ENCODE measurements around the gene EBF3.

Gene EBF3

GRCh38 chr10:129852829-129853561 is 111.1 kb downstream of the EBF3 start:
- DNase-seq (ENCODE audit: low read depth), result no peak

DNA sequence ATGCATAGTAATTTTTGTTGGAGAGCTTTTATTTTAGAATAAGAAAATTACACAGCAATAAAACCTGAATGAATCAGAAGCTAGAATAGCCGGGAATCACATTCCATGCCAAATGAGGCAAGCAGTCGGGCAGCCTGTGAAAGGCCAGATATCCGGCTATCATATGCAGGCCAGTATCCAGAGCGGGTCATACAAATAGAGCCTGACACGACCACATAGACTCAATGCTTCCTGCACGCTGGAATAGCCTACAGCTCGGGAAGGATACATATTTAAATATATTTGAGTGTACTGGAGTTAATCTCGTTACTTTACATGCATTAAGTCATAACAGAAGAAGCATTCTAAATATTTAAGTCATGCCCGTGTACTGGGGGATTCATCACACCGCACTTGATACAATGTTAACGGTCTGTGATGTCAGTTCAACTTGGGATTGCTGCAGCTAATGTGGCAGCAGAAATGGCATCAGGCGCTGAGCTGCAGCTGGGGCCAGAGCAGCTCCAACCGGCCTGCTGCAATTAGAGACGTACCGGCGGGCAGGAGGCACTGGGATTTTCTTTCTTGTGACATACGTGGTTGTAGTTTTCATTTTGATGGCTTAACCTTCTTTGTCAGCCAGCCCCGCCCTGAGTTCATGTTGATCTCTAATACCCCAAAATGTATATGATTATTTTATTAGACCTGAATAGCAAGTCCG is 112.0 kb downstream of the EBF3 start:
- DNase-seq (ENCODE audit: low read depth), result no peak

DNA sequence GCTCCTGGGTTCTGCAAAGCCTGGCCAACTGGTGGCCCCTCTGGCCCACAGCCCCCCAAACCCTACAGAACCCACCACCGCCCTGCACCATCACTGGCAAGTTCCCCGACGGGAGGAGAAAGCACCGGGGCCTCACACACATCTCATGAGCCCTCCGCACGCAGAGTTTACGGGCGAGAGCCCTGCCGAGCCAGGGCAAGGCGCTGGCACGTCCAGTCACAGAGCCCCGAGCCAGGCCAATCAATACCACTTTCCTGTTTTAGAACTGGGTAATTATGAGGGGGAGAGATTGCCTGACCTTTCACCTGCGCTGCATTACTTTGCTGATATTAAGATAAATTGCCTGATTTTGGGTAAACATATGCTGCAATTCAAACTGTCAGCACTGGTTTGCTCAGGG is 113.3 kb downstream of the EBF3 start:
- DNase-seq (ENCODE audit: low read depth), result no peak

GRCh38 chr10:129850316-129850715 is 113.8 kb downstream of the EBF3 start:
- DNase-seq (ENCODE audit: low read depth), result no peak

- no peak for DNase-seq (ENCODE audit: low read depth)
These were observed 114.2 kb downstream of the EBF3 start for GRCh38 chr10:129849853-129850252.

GRCh38 chr10:129849452-129849750 is 114.7 kb downstream of the EBF3 start:
- DNase-seq (ENCODE audit: low read depth), result no peak

DNA sequence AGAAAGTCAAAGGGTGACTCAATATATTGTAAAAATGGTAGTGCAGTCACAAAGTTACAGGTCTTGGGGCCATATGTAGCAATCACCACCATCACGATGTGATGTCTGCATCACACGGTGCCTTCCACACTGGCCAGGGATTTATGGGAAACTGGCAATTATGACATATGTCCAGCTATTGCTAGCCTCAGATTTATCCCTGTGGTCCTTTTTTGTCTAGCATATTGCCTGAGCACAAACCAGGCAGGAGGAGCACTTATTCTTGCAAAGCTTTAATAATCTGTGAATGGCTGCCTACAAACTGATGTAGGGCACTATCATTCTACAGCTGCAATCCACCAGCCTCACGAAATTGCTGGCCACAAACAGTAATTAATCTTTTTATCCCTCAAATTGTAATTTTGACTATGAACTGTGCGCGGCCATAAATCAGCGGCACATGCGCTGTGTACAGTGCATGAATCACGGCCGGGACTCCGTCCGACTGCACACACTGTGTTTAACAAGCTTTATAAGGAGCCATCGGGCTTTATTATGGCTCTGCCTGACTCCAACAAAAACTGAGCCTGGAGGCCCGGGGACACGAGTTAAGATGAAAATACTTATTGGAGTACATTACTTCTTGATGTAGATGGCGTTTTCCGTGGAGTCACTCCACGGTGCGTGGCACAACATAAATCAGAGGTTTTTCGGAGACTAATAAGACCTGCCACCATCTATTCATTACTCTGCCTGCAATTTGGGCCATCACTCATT is 115.2 kb downstream of the EBF3 start:
- no peak for DNase-seq (ENCODE audit: low read depth)

GRCh38 chr10:129847741-129848483 is 116.2 kb downstream of the EBF3 start:
- DNase-seq (ENCODE audit: low read depth), result no peak

- DNase-seq (ENCODE audit: low read depth), result no peak
These were observed 117.1 kb downstream of the EBF3 start for GRCh38 chr10:129846991-129847391.

- no peak for DNase-seq (ENCODE audit: low read depth)
These were observed 118.8 kb downstream of the EBF3 start for GRCh38 chr10:129845111-129845753.

DNA sequence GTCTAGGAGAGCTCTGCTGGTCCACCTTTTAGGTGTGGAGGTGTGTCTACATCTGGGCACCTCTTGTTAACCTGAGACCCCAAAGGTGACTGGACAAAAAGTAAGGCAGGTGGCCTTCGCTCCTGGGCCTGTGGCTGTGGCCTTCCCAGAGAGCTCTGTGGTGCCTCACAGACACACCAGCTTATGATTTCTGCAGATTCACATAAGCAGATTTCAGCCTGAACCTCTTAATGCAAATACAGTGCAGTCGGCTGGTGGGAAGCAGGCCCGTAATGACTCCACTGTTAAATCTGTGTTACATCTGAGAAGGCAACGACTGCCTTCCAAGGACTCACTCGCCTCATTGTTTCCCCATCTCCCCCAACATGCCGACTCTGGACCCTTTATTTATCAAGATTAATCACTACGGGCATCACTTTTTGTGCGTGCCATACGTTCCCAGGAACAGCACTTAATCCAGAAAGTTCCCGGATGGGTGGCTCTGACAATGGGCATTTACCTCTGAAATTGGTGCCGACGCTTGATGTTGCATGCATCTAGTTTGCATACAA is 119.8 kb downstream of the EBF3 start:
- DNase-seq (ENCODE audit: low read depth), result no peak

DNA sequence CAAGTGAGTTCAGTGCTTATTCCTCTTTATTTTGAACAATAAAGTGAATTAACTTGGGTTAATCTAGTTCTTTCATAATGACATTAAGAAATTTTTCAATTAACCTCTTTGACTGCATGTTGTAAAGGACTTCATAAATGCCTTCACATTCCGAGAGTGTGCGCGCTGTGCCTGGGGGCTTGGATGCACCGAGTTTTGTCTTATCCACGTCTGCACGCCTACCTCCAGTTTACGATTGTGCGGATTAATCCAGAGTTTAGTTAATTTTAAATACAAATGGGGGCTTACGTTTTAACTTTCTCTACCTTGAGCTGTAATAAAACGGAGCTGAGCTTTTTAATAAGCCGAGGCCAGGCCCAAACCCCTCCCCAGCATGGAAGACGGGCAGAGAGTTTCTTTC is 120.4 kb downstream of the EBF3 start:
- no peak for DNase-seq (ENCODE audit: low read depth)

DNA sequence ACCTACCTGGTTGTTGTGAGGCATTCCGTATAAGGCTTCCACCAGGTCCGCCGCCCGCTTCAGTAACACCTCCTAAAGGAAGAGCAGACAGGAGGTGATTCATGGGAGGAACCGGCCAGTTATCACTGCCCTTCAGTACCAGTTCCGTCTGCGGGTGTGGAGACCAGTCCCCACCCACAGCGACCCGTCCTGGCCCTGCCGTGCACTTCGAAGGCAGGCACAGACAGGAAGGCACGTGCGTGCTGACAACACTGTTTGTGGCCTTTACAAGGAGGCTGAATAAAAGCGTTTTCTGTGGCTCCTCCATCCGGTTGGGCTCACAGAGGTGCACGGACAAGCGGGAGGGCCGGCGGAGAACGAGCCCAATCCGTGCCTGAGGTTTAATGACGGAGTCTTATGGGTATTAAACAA is 120.9 kb downstream of the EBF3 start:
- DNase-seq (ENCODE audit: low read depth), result no peak

GRCh38 chr10:129842031-129842430 is 122.0 kb downstream of the EBF3 start:
- DNase-seq (ENCODE audit: low read depth), result no peak

GRCh38 chr10:129841590-129841989 is 122.5 kb downstream of the EBF3 start:
- DNase-seq (ENCODE audit: low read depth), result no peak

- DNase-seq (ENCODE audit: low read depth), result no peak
These were observed 123.0 kb downstream of the EBF3 start for GRCh38 chr10:129841071-129841470.

- no peak for DNase-seq (ENCODE audit: low read depth)
These were observed 123.9 kb downstream of the EBF3 start for GRCh38 chr10:129840196-129840590.

DNA sequence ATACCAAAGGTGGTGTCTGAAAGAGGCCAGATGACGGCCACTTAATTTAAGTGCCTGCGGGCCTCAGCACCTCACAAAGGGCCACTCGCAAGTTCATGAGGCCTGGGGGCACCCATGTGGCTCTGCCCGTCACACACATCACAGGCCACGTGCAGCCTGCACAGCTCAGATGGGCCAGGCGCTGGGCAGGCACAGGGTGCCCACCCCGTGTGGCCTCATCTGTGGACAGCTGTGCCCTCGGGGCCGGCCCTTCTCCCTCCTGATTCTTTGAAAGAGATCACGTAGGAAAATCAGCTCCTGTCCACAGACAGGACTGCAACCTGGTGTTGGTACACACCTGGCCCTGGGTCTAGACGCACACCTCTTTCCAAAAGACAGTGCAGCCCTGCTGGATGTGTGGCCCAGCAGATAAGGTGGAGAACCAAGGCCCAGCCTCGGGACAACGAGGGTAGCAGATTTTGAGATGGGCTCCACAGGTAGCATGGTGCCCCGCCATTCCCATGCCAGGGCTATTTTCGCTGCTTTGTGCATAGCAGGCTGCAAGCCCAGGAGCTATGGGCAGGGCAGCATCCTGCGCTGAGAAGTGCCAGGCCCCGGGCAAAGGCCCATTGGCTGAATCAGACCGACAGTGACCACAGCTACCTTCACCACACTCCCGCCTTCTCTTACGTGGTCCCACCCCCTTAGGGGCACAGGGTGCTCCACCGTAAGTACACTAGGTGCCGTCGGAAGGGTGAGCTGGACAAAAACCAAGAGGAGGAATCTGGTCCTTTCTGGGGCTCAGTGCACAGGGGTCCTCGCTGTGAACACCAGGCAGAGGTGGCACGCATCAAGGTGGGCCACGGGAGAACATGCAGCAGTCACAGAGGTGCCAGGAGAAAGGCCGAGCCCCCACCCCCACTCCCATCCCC is 124.5 kb downstream of the EBF3 start:
- no peak for DNase-seq (ENCODE audit: low read depth)

- no peak for DNase-seq (ENCODE audit: low read depth)
These were observed 125.3 kb downstream of the EBF3 start for GRCh38 chr10:129838794-129839193.

GRCh38 chr10:129837909-129838582 is 126.0 kb downstream of the EBF3 start:
- no peak for DNase-seq (ENCODE audit: low read depth)
